Ishikawa (cell line): ENCODE results near the gene SLC25A23.

Experiments used
- CEBPB ChIP-seq: IDR thresholded peaks from 2 replicates; pipeline ENCODE4 v1.6.1; 2012
- CREB1 ChIP-seq: IDR thresholded peaks from 2 replicates; pipeline ENCODE4 v1.6.1; 2012; ENCODE audit warnings: low read depth
- EGR1 ChIP-seq: IDR thresholded peaks from 2 replicates; pipeline ENCODE4 v1.6.1; 2012
- EP300 ChIP-seq: IDR thresholded peaks from 2 replicates; pipeline ENCODE4 v1.6.1; 2012; ENCODE audit warnings: borderline replicate concordance
- FOXM1 ChIP-seq: IDR thresholded peaks from 2 replicates; pipeline ENCODE4 v1.6.1; 2012; ENCODE audit warnings: low read depth, borderline replicate concordance
- MAX ChIP-seq: IDR thresholded peaks from 2 replicates; pipeline ENCODE4 v1.6.1; 2012
- NFIC ChIP-seq: IDR thresholded peaks from 2 replicates; pipeline ENCODE4 v1.6.1; 2012
- RAD21 ChIP-seq: IDR thresholded peaks from 2 replicates; pipeline ENCODE4 v1.6.1; 2012; ENCODE audit warnings: low read depth
- TAF1 ChIP-seq: IDR thresholded peaks from 2 replicates; pipeline ENCODE4 v1.6.1; 2012; ENCODE audit warnings: low read depth, mild to moderate bottlenecking
- TCF12 ChIP-seq: IDR thresholded peaks from 2 replicates; pipeline ENCODE4 v1.6.1; 2012; ENCODE audit warnings: low read depth
- TEAD4 ChIP-seq: IDR thresholded peaks from 2 replicates; pipeline ENCODE4 v1.6.1; 2012
- YY1 ChIP-seq: IDR thresholded peaks from 2 replicates; pipeline ENCODE4 v1.6.1; 2012; ENCODE audit warnings: low read depth
- ZBTB7A ChIP-seq: IDR thresholded peaks from 2 replicates; pipeline ENCODE4 v1.6.1; 2012; ENCODE audit warnings: low read depth
- TF ChIP-seq, protein P1 (sequence below): IDR thresholded peaks from 2 replicates; pipeline ENCODE4 v1.6.1; 2012
- TF ChIP-seq, protein P2 (sequence below): IDR thresholded peaks from 2 replicates; pipeline ENCODE4 v1.6.1; 2012; ENCODE audit warnings: low read depth, mild to moderate bottlenecking

SLC25A23 gene

DNA sequence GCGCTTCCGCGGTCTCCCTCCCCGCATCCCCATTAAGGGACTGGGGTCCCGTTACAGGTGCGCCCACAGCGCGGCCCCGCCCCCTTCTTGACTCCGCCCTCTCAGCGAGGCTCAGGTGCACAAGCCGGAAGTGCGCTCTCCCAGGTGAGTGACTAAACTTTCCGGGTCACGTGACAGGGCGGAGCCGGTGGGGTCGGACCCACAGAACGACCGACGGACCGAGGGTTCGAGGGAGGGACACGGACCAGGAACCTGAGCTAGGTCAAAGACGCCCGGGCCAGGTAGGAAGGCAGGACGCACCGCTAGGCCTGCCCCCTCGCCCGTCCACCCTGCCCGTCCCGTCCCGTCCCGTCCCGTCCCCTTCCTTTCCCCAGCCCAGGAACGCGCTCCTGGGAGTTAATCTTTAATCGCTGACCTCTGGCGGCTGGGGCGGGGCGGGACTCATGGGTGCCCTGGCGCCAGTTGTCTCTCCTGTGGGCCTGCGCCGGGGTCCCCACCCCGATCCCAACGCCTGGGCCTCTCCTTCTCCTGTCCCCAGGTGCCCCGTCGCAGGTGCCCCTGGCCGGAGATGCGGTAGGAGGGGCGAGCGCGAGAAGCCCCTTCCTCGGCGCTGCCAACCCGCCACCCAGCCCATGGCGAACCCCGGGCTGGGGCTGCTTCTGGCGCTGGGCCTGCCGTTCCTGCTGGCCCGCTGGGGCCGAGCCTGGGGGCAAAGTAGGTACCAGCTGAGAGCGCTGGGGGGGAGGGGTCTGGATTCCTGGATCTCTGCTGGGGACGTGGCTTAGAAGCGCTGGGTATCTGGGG lies 4.7 kb upstream of the SLC25A23 start, which contains the start of gene CRB3:
Gene CRB3 (plus strand): TSS at position 202 of the 804 bp plus-strand sequence. CDS start 431 bp downstream, at position 633.
- TF ChIP-seq ZBTB7A: peak; percentile 81
- TF ChIP-seq TCF12: peak; percentile 65; the same call in 1 of the 2 replicates
- peak; percentile 63; the same call in 1 of the 2 replicates for TF ChIP-seq TAF1
- no peak for TF ChIP-seq CEBPB
- TF ChIP-seq CREB1: 0 out of 2 replicates have a peak, but pooled peaks have one; percentile 11
- peak; percentile 60; the same call in 1 of the 2 replicates for TF ChIP-seq MAX
- TF ChIP-seq TEAD4: 0 out of 2 replicates have a peak, but pooled peaks have one; percentile 15
- TF ChIP-seq EGR1: no peak
- TF ChIP-seq, protein P1, sequence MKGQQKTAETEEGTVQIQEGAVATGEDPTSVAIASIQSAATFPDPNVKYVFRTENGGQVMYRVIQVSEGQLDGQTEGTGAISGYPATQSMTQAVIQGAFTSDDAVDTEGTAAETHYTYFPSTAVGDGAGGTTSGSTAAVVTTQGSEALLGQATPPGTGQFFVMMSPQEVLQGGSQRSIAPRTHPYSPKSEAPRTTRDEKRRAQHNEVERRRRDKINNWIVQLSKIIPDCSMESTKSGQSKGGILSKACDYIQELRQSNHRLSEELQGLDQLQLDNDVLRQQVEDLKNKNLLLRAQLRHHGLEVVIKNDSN: peak; percentile 98

DNA sequence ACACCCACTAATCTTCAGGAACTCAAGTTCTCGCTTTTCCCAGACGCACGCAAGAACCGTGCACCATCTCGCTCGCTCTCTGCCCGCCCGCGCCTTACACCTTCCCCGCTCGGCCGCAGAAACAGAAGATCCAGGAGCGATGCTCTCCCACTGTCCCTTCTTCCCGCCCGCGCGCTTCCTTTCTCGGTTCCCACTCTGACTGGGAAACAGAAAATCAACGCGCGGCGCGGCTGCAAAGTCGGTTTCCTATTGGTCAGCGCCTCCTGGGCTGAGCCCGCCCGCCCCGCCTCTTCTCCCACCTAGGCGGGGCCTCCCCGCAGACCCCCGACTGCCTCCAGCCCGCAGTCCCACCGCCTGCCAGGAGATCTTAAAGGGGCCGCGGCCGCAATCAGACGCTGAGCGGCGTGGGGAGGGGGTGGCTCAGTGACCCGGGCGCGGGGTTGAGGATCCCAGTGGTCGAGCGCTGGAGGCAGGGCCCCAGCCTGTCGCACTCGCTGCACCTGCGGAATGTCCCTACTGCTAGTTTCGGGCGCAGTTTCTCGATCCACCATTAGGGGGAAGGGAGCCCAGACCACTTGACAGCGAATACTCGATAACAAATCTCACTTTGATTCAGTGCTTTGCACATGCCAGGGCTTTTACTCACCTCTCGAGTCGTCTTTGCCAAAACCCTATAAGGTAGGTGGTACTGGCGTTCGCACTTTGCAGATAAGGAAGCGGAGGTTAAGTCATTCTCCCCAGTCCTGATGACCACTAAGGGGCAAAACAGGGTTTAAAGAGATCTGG lies 700 bp upstream of the SLC25A23 start:
- TF ChIP-seq, protein P2, sequence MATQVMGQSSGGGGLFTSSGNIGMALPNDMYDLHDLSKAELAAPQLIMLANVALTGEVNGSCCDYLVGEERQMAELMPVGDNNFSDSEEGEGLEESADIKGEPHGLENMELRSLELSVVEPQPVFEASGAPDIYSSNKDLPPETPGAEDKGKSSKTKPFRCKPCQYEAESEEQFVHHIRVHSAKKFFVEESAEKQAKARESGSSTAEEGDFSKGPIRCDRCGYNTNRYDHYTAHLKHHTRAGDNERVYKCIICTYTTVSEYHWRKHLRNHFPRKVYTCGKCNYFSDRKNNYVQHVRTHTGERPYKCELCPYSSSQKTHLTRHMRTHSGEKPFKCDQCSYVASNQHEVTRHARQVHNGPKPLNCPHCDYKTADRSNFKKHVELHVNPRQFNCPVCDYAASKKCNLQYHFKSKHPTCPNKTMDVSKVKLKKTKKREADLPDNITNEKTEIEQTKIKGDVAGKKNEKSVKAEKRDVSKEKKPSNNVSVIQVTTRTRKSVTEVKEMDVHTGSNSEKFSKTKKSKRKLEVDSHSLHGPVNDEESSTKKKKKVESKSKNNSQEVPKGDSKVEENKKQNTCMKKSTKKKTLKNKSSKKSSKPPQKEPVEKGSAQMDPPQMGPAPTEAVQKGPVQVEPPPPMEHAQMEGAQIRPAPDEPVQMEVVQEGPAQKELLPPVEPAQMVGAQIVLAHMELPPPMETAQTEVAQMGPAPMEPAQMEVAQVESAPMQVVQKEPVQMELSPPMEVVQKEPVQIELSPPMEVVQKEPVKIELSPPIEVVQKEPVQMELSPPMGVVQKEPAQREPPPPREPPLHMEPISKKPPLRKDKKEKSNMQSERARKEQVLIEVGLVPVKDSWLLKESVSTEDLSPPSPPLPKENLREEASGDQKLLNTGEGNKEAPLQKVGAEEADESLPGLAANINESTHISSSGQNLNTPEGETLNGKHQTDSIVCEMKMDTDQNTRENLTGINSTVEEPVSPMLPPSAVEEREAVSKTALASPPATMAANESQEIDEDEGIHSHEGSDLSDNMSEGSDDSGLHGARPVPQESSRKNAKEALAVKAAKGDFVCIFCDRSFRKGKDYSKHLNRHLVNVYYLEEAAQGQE: no peak
- TF ChIP-seq ZBTB7A (peak; percentile 97), MAX (peak; percentile 58), TCF12 (peak; percentile 55), EP300 (0 out of 2 replicates have a peak, but pooled peaks have one; percentile 17), TAF1 (no peak), RAD21 (peak; percentile 34), TEAD4 (peak; percentile 80), YY1 (peak; percentile 61), NFIC (peak; percentile 43), FOXM1 (no peak)
- TF ChIP-seq, protein P1: 0 out of 2 replicates have a peak, but pooled peaks have one; percentile 12

GRCh38 chr19:6458695-6459261 lies 814 bp downstream of the SLC25A23 start:
- TF ChIP-seq TAF1 (no peak), ZBTB7A (peak; percentile 64; the same call in 1 of the 2 replicates)

- TF ChIP-seq MAX (no peak), TAF1 (no peak), CREB1 (no peak), TEAD4 (no peak), YY1 (no peak), EGR1 (no peak), FOXM1 (no peak), TCF12 (no peak), EP300 (no peak), NFIC (no peak)
- TF ChIP-seq, protein P2: no peak
- TF ChIP-seq, protein P1: no peak
These were observed 1.5 kb downstream of the SLC25A23 start for GRCh38 chr19:6457958-6458694.
